Right forelimb (tissue), 1 donor: Measurements from ENCODE around the gene MRPL33.
"Not testable (repeated sequence)": the region's sequence is repeated elsewhere in the genome, so short reads cannot be mapped to it uniquely, and the experiment has no call there.

Experiments
- DNase-seq: peaks from one replicate; pipeline ENCODE4 v3.0.0-alpha.2; 2018

MRPL33 gene

GRCh38 chr2:27742571-27742970 is 28.9 kb upstream of the MRPL33 start:
- DNase-seq, result no peak

- not testable (repeated sequence) for DNase-seq
Measured at GRCh38 chr2:27745494-27745893, 26.0 kb upstream of the MRPL33 start.

GRCh38 chr2:27746325-27746724 is 25.2 kb upstream of the MRPL33 start:
- DNase-seq, result no peak

GRCh38 chr2:27747827-27748352 is 23.6 kb upstream of the MRPL33 start:
- no peak for DNase-seq

GRCh38 chr2:27748803-27749554 is 22.5 kb upstream of the MRPL33 start:
- DNase-seq, result not testable (repeated sequence)

- DNase-seq, result no peak
Measured at GRCh38 chr2:27751377-27751776, 20.1 kb upstream of the MRPL33 start.

- DNase-seq, result no peak
Measured at GRCh38 chr2:27752551-27753237, 18.8 kb upstream of the MRPL33 start.

- DNase-seq, result peak; percentile 75
Measured at GRCh38 chr2:27754138-27754588, 17.4 kb upstream of the MRPL33 start.

- no peak for DNase-seq
Measured at GRCh38 chr2:27754831-27755230, 16.7 kb upstream of the MRPL33 start.

- no peak for DNase-seq
Measured at GRCh38 chr2:27756091-27756490, 15.4 kb upstream of the MRPL33 start.

GRCh38 chr2:27756544-27757498 is 14.7 kb upstream of the MRPL33 start:
- DNase-seq, result no peak

- DNase-seq, result no peak
Measured at GRCh38 chr2:27762951-27763906, 8.3 kb upstream of the MRPL33 start.

GRCh38 chr2:27763907-27764267 is 7.6 kb upstream of the MRPL33 start:
- DNase-seq, result no peak

- DNase-seq, result not testable (repeated sequence)
Measured at GRCh38 chr2:27764526-27764925, 7.0 kb upstream of the MRPL33 start.

GRCh38 chr2:27765621-27766286 is 5.8 kb upstream of the MRPL33 start:
- peak; percentile 84 for DNase-seq

GRCh38 chr2:27766287-27766661 is 5.2 kb upstream of the MRPL33 start:
- no peak for DNase-seq

GRCh38 chr2:27771202-27771547 is 344 bp upstream of the MRPL33 start:
- DNase-seq, result no peak

- DNase-seq, result no peak
Measured at GRCh38 chr2:27772804-27773203, 1.3 kb downstream of the MRPL33 start.

- DNase-seq, result no peak
Measured at GRCh38 chr2:27773959-27774358, 2.4 kb downstream of the MRPL33 start.

- DNase-seq, result no peak
Measured at GRCh38 chr2:27776097-27776496, 4.6 kb downstream of the MRPL33 start.

- DNase-seq, result no peak
Measured at GRCh38 chr2:27776696-27777095, 5.2 kb downstream of the MRPL33 start.
